Memory B cell (primary cell): Measurements from ENCODE around the gene CEBPE.

ENCODE experiments used
- ATAC-seq: fragments of 150-1000 bp; cut with Tn5 transposase; 2 replicates; pipeline ENCODE4 v1.10.0; 2021; ENCODE audit warnings: low read depth, mild to moderate bottlenecking, moderate library complexity
- DNase-seq, 2 donors: peaks; one replicate each; pipeline ENCODE4 v3.0.0; 2022; ENCODE audit warnings: low spot score in 2 of 2
- H3K27ac Mint-ChIP-seq: one replicate; pipeline ENCODE4 v1.8.0; 2022; ENCODE audit warnings: mild to moderate bottlenecking, moderate library complexity, mixed read lengths
- H3K27me3 Mint-ChIP-seq: one replicate; pipeline ENCODE4 v1.8.0; 2022; ENCODE audit warnings: mixed read lengths
- H3K36me3 Mint-ChIP-seq: one replicate; pipeline ENCODE4 v1.8.0; 2022; ENCODE audit warnings: mild to moderate bottlenecking, mixed read lengths
- H3K4me1 Mint-ChIP-seq: one replicate; pipeline ENCODE4 v1.8.0; 2022; ENCODE audit warnings: mixed read lengths
- H3K4me3 Mint-ChIP-seq: one replicate; pipeline ENCODE4 v1.8.0; 2022; ENCODE audit warnings: mild to moderate bottlenecking, moderate library complexity, mixed read lengths
- H3K9me3 Mint-ChIP-seq: one replicate; pipeline ENCODE4 v1.8.0; 2022; ENCODE audit warnings: mixed read lengths

Gene CEBPE

GRCh38 chr14:23137192-23137812, 18.2 kb upstream of the CEBPE start:
- DNase-seq: no peak
- no peak for ATAC-seq
- Mint-ChIP-seq H3K9me3 (no peaks in the 10 kb centered on the region), H3K4me1 (no peaks in the 10 kb centered on the region), H3K27me3 (no peaks in the 10 kb centered on the region), H3K4me3 (no peak overlapping the region), H3K27ac (no peak overlapping the region), H3K36me3 (no peaks in the 10 kb centered on the region)

DNA sequence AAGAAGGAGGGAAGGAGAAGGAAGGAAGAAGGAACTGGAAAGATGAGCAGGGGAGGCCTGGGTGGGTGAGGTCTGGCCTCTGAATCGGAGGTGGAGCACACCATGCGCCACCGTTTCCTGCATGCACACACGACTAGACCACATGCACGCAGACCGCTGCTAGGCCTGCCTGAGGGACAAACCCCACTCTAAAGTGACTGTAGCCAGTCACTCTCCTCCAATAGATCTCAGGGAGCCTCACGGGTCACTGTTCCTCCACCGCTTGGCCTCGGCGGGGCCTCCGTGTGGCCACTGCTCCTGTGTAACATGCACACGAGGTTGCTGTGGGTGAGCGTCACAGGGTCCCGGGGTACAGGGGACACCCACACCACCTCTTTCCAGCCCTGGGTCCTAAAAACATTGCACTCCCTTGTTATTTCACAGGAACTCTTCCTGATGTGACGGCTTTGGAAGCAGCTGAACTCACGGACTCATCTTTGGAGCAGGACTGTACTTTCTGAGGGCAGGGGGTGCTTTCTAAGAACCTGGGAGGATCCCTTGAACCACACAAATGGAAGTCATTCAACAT, 17.6 kb upstream of the CEBPE start:
- no peak overlapping the region for H3K4me3 Mint-ChIP-seq
- DNase-seq (no peak), ATAC-seq (no peak)
- H3K4me1 Mint-ChIP-seq: no peaks in the 10 kb centered on the region
- H3K36me3 Mint-ChIP-seq: no peaks in the 10 kb centered on the region
- no peak overlapping the region for H3K27ac Mint-ChIP-seq
- no peaks in the 10 kb centered on the region for H3K27me3 Mint-ChIP-seq
- no peaks in the 10 kb centered on the region for H3K9me3 Mint-ChIP-seq

GRCh38 chr14:23132970-23133369, 13.9 kb upstream of the CEBPE start:
- no peaks in the 10 kb centered on the region for H3K27me3 Mint-ChIP-seq
- DNase-seq (no peak), ATAC-seq (no peak)
- no peak overlapping the region for H3K27ac Mint-ChIP-seq
- H3K9me3 Mint-ChIP-seq: no peaks in the 10 kb centered on the region
- H3K4me1 Mint-ChIP-seq: peaks cover 12% of the 10 kb centered on the region
- H3K36me3 Mint-ChIP-seq: no peaks in the 10 kb centered on the region
- no peak overlapping the region for H3K4me3 Mint-ChIP-seq

GRCh38 chr14:23131482-23131881, 12.4 kb upstream of the CEBPE start:
- H3K36me3 Mint-ChIP-seq: no peaks in the 10 kb centered on the region
- H3K27ac Mint-ChIP-seq: no peak overlapping the region
- no peak for ATAC-seq
- no peak overlapping the region for H3K4me3 Mint-ChIP-seq
- H3K4me1 Mint-ChIP-seq: peaks cover 15% of the 10 kb centered on the region
- DNase-seq: no peak
- H3K9me3 Mint-ChIP-seq: no peaks in the 10 kb centered on the region
- H3K27me3 Mint-ChIP-seq: no peaks in the 10 kb centered on the region

DNA sequence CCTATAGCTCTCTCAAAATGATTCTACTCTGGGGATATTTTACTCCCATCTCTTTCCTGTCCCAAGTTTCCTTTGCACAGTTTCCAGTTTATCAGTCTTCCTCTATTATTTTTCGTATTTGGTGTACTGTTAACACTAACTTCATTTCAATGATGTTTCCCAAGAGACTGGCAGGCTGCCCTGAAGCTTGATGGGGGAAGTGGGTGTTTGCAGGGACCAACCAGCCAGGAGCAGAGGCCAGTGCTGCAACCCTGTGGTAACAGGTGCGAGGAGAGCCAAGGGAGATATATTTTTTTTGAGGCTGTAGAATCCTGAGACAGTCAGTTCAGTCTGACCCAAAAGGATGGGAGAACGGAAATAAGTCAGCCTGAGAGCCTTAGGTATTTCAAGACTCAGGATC, 11.8 kb upstream of the CEBPE start:
- Mint-ChIP-seq H3K27ac (no peak overlapping the region), H3K9me3 (no peaks in the 10 kb centered on the region), H3K4me3 (no peak overlapping the region), H3K36me3 (no peaks in the 10 kb centered on the region), H3K4me1 (peaks cover 15% of the 10 kb centered on the region), H3K27me3 (no peaks in the 10 kb centered on the region)
- ATAC-seq (no peak), DNase-seq (no peak)

- no peaks in the 10 kb centered on the region for H3K36me3 Mint-ChIP-seq
- no peak for ATAC-seq
- H3K4me1 Mint-ChIP-seq: peaks cover 15% of the 10 kb centered on the region
- DNase-seq: no peak
- H3K9me3 Mint-ChIP-seq: no peaks in the 10 kb centered on the region
- H3K27me3 Mint-ChIP-seq: no peaks in the 10 kb centered on the region
- H3K4me3 Mint-ChIP-seq: no peak overlapping the region
- no peak overlapping the region for H3K27ac Mint-ChIP-seq
Measured at GRCh38 chr14:23129759-23130316, 10.8 kb upstream of the CEBPE start.

GRCh38 chr14:23128969-23129758, 10.1 kb upstream of the CEBPE start:
- H3K27me3 Mint-ChIP-seq: no peaks in the 10 kb centered on the region
- H3K27ac Mint-ChIP-seq: no peak overlapping the region
- DNase-seq: no peak
- no peak for ATAC-seq
- H3K9me3 Mint-ChIP-seq: no peaks in the 10 kb centered on the region
- H3K4me1 Mint-ChIP-seq: peaks cover 15% of the 10 kb centered on the region
- H3K36me3 Mint-ChIP-seq: no peaks in the 10 kb centered on the region
- H3K4me3 Mint-ChIP-seq: no peak overlapping the region

DNA sequence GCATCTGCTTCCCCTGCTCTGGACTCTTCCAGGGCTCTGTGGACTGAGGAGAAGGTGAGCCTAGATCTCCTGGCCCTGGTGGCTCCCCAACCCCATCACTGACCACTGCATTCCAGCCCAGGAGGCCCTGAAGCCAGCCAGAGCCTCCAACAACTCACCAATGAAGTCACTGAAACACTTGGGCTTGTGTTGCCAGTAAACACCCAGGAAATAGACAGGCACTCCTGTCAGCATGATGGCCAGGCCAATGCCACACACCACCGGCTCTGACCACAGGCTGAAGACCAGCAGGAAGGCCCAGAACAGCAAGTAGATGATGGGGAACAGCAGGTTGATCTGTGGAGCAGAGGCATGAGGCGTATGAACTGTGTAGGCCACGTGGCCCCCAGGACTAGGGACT, 8.8 kb upstream of the CEBPE start:
- no peaks in the 10 kb centered on the region for H3K27me3 Mint-ChIP-seq
- H3K36me3 Mint-ChIP-seq: no peaks in the 10 kb centered on the region
- H3K9me3 Mint-ChIP-seq: no peaks in the 10 kb centered on the region
- peaks cover 20% of the 10 kb centered on the region for H3K4me1 Mint-ChIP-seq
- H3K4me3 Mint-ChIP-seq: no peak overlapping the region
- H3K27ac Mint-ChIP-seq: no peak overlapping the region
- DNase-seq (no peak), ATAC-seq (no peak)

GRCh38 chr14:23126548-23127278, 7.7 kb upstream of the CEBPE start:
- Mint-ChIP-seq H3K36me3 (no peaks in the 10 kb centered on the region), H3K27ac (no peak overlapping the region), H3K27me3 (no peaks in the 10 kb centered on the region), H3K9me3 (no peaks in the 10 kb centered on the region), H3K4me1 (peaks cover 20% of the 10 kb centered on the region), H3K4me3 (no peak overlapping the region)
- DNase-seq (no peak), ATAC-seq (no peak)

DNA sequence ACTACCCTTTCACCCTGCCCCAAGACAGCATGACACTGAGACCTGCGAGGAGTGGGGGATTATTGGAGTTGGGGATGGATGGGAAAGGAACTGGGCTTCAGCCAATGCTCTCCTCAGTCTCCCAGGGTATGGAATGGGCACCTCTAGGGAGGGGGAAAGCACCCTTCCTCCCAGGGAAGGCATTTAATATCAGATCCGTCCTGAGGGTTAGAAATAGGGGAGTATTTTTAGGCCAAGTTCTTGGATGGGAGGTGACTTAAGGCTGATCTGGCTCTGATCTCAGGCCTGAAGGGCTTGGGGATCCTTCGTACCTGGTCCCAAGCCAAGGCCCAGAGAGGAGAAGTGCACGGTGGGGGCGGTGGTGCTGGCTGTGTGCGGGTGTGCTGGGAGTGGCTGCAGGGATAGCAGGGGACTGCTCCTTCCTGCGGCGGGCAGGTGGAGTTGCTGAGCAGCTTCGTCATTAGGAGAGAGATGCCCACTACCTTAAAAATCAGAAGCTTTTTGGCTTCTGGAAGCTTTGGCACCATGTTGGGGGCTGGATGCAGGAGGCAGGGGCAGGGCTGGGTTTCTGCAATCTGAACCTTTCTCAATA, 7.0 kb upstream of the CEBPE start:
- no peaks in the 10 kb centered on the region for H3K9me3 Mint-ChIP-seq
- DNase-seq (no peak), ATAC-seq (no peak)
- no peaks in the 10 kb centered on the region for H3K36me3 Mint-ChIP-seq
- H3K27ac Mint-ChIP-seq: no peak overlapping the region
- peaks cover 23% of the 10 kb centered on the region for H3K4me1 Mint-ChIP-seq
- H3K4me3 Mint-ChIP-seq: no peak overlapping the region
- no peaks in the 10 kb centered on the region for H3K27me3 Mint-ChIP-seq

DNA sequence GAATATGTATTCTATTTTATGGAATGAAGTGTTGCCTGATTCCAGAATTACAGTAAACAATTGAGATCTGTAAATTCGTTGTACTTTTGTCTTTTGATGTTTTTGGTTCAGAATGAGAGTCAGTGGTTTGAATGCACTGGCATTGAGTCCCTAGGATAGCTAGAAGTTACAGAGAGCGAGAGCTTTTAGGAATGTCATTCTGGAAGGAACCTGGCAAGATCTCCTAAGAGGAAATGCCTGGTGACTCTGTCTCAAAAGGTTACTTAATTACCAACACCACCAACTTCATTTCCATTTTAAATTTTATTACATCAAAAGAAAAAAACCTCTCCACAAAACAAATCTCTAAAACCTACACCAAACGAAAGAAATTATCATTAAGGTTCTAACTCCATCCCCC, 6.0 kb upstream of the CEBPE start:
- H3K27ac Mint-ChIP-seq: peak overlapping the region; percentile 20
- no peak overlapping the region for H3K4me3 Mint-ChIP-seq
- H3K27me3 Mint-ChIP-seq: no peaks in the 10 kb centered on the region
- H3K36me3 Mint-ChIP-seq: no peaks in the 10 kb centered on the region
- H3K4me1 Mint-ChIP-seq: peaks cover 29% of the 10 kb centered on the region
- DNase-seq (no peak), ATAC-seq (no peak)
- no peaks in the 10 kb centered on the region for H3K9me3 Mint-ChIP-seq

GRCh38 chr14:23124337-23124954, 5.4 kb upstream of the CEBPE start:
- Mint-ChIP-seq H3K27me3 (no peaks in the 10 kb centered on the region), H3K27ac (peak overlapping the region; percentile 20), H3K4me1 (peaks cover 32% of the 10 kb centered on the region), H3K4me3 (no peak overlapping the region), H3K36me3 (no peaks in the 10 kb centered on the region), H3K9me3 (no peaks in the 10 kb centered on the region)
- ATAC-seq (no peak), DNase-seq (no peak)

- no peaks in the 10 kb centered on the region for H3K27me3 Mint-ChIP-seq
- DNase-seq: no peak
- ATAC-seq: no peak
- no peaks in the 10 kb centered on the region for H3K36me3 Mint-ChIP-seq
- H3K9me3 Mint-ChIP-seq: no peaks in the 10 kb centered on the region
- H3K27ac Mint-ChIP-seq: peak overlapping the region; percentile 18
- H3K4me1 Mint-ChIP-seq: peaks cover 34% of the 10 kb centered on the region
- no peak overlapping the region for H3K4me3 Mint-ChIP-seq
Measured at GRCh38 chr14:23123419-23123818, 4.4 kb upstream of the CEBPE start.
